ENCODE data around the gene CPN1.

DNA sequence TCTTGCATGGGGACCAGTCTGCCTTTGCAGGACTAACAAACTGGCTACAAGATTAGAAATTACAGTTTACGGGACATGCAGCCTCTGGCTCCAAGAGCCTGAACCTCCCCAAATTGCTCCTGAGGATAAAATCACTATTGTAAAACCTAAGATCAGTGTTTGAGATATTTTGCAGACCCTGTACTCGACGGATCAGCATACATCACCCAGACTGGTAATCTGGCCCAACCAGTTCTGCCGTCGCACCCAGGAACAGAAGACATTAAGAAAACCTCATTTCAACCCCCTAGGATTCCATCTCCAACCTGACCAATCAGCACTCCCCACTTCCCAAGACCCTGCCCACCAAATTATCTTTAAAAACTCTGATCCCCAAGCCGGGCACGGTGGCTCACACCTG is 44.8 kb downstream of the CPN1 start:
- TF ChIP-seq, protein P1, sequence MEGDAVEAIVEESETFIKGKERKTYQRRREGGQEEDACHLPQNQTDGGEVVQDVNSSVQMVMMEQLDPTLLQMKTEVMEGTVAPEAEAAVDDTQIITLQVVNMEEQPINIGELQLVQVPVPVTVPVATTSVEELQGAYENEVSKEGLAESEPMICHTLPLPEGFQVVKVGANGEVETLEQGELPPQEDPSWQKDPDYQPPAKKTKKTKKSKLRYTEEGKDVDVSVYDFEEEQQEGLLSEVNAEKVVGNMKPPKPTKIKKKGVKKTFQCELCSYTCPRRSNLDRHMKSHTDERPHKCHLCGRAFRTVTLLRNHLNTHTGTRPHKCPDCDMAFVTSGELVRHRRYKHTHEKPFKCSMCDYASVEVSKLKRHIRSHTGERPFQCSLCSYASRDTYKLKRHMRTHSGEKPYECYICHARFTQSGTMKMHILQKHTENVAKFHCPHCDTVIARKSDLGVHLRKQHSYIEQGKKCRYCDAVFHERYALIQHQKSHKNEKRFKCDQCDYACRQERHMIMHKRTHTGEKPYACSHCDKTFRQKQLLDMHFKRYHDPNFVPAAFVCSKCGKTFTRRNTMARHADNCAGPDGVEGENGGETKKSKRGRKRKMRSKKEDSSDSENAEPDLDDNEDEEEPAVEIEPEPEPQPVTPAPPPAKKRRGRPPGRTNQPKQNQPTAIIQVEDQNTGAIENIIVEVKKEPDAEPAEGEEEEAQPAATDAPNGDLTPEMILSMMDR (conservative IDR thresholded peaks at IDR 0.05; ENCODE audit: low read length): no peak
- TF ChIP-seq EZH2phosphoT487 (IDR thresholded peaks at IDR 0.05; ENCODE audit: borderline replicate concordance, low read depth, low read length): no peak

Measured in OCI-LY7 (cell line).